HG03378 (cell line): ENCODE measurements around the gene GRK1.
"Not testable (repeated sequence)": the region's sequence is repeated elsewhere in the genome, so short reads cannot be mapped to it uniquely, and the experiment has no call there.

Source experiments
- ATAC-seq: cut with Tn5 transposase; IDR thresholded peaks from one replicate; pipeline ENCODE4 v1.9.1; 2021; ENCODE audit warnings: mild to moderate bottlenecking, moderate library complexity; ENCODE audit not compliant: unreplicated experiment

The GRK1 gene

GRCh38 chr13:113664751-113665596 is 2.0 kb upstream of the GRK1 start:
- no peak for ATAC-seq

- no peak for ATAC-seq
These were observed 1.3 kb upstream of the GRK1 start for GRCh38 chr13:113665597-113666328.

- no peak for ATAC-seq
These were observed 719 bp upstream of the GRK1 start for GRCh38 chr13:113666329-113666670.

GRCh38 chr13:113667771-113668490 is 912 bp downstream of the GRK1 start:
- no peak for ATAC-seq

- no peak for ATAC-seq
These were observed 1.5 kb downstream of the GRK1 start for GRCh38 chr13:113668491-113668971.

GRCh38 chr13:113669231-113669754 is 2.3 kb downstream of the GRK1 start:
- no peak for ATAC-seq

- no peak for ATAC-seq
These were observed 2.8 kb downstream of the GRK1 start for GRCh38 chr13:113669755-113670341.

- no peak for ATAC-seq
These were observed 3.5 kb downstream of the GRK1 start for GRCh38 chr13:113670541-113670940.

- ATAC-seq: no peak
These were observed 4.3 kb downstream of the GRK1 start for GRCh38 chr13:113671066-113672001.

GRCh38 chr13:113672002-113672651 is 5.1 kb downstream of the GRK1 start:
- no peak for ATAC-seq

GRCh38 chr13:113722921-113723320 is 55.9 kb downstream of the GRK1 start:
- no peak for ATAC-seq

- no peak for ATAC-seq
These were observed 56.5 kb downstream of the GRK1 start for GRCh38 chr13:113723410-113724015.

- no peak for ATAC-seq
These were observed 57.2 kb downstream of the GRK1 start for GRCh38 chr13:113724016-113724758.

GRCh38 chr13:113724780-113725315 is 57.8 kb downstream of the GRK1 start:
- no peak for ATAC-seq

GRCh38 chr13:113725329-113726105 is 58.5 kb downstream of the GRK1 start:
- not testable (repeated sequence) for ATAC-seq

GRCh38 chr13:113726106-113726821 is 59.2 kb downstream of the GRK1 start:
- ATAC-seq: not testable (repeated sequence)
